Measurements from ENCODE around the gene HLA-A.
A peak's percentile ranks its signal among the peaks of the same experiment; 100 is the strongest.

- no peak for TF ChIP-seq CTCF (IDR thresholded peaks at IDR 0.05)
- peak in 1 of 2 donors; percentile 67 for TF ChIP-seq EP300 (IDR thresholded peaks at IDR 0.05)
- no peak for TF ChIP-seq POLR2A (IDR thresholded peaks at IDR 0.05)
These were observed 15.7 kb upstream of the HLA-A start for GRCh38 chr6:29926413-29927274.
